ENCODE measurements around the gene C5orf63. TPM values are rescaled to one million over a fixed set of nuclear protein-coding genes. Genes with fewer than 3 reads are reported as not detected.
A peak's percentile ranks its signal among the peaks of the same experiment; 100 is the strongest.

Gene C5orf63
- total RNA-seq, 1 donor, result 1.3 TPM

DNA sequence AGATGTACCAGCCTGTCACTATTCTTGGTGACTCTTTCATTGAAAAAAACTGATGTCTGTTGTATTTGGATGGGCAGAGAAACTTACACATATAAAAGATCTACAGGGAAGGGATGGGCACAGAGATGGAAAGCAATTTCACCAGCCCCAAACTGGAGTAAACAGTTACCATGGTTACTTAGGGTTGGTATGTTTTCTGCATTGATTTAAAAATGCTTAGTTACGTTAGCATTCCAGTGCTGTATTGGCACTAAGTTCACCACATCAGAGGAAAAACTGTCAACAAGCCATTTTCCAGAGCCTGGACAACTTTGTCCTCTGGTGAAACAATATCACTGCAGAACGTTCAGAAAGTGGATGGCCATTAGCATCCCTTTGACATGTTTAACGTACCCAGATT is 70.9 kb downstream of the C5orf63 start:
- DNase-seq (ENCODE audit: low read depth), result peak; percentile 68
- TF ChIP-seq, protein P1, sequence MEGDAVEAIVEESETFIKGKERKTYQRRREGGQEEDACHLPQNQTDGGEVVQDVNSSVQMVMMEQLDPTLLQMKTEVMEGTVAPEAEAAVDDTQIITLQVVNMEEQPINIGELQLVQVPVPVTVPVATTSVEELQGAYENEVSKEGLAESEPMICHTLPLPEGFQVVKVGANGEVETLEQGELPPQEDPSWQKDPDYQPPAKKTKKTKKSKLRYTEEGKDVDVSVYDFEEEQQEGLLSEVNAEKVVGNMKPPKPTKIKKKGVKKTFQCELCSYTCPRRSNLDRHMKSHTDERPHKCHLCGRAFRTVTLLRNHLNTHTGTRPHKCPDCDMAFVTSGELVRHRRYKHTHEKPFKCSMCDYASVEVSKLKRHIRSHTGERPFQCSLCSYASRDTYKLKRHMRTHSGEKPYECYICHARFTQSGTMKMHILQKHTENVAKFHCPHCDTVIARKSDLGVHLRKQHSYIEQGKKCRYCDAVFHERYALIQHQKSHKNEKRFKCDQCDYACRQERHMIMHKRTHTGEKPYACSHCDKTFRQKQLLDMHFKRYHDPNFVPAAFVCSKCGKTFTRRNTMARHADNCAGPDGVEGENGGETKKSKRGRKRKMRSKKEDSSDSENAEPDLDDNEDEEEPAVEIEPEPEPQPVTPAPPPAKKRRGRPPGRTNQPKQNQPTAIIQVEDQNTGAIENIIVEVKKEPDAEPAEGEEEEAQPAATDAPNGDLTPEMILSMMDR (IDR thresholded peaks at IDR 0.05; ENCODE audit: insufficient read depth, low read depth, low read length), result no peak
- H3K4me3 ChIP-seq (ENCODE audit: low read depth, low read length), result no peak overlapping the region

DNA sequence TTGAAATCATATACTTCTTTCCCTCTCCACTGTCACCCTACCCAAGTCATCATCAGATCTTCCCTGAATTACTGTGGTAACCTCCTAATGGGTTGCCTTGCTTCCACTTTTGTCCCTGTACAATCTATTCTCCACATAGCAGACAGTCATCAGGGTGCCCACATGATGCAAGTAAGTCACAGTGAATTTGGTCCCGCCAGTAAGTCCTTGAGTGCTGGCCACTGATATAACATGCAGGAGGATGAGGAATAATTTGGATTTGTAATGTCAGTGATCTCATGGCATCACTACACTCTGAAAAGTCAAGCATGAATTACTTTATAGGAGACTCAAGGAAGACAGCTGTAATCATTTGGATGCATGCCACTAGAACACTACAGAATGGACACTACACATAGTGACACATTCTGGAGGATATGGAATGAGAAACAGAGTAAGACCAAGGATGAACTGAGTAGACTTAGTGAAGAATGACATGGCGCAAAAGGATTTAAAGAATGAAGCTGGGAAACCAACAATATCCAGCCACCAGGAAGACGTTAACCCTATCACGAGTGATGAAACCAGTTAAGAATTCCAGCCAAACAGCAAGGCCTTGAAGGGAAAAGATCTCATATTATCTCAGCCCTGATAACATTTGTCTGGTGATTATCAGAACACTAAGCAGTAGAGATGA is 71.5 kb downstream of the C5orf63 start:
- TF ChIP-seq, protein P1 (IDR thresholded peaks at IDR 0.05; ENCODE audit: insufficient read depth, low read depth, low read length), result no peak
- H3K4me3 ChIP-seq (ENCODE audit: low read depth, low read length), result no peak overlapping the region
- DNase-seq (ENCODE audit: low read depth), result peak; percentile 94

Other genes starting within 250 kb of the C5orf63 start
- gene MARCHF3, start 42.9 kb downstream of the C5orf63 start, total RNA-seq, result 8.4 and 10.4 TPM in 2 replicates
- gene MEGF10, start 217.3 kb upstream of the C5orf63 start, total RNA-seq, result 0.97 and 1.3 TPM in 2 replicates

Data from fibroblast of villous mesenchyme (primary cell).